SH-SY5Y (cell line): Measurements from ENCODE around the gene TBC1D12.
A peak's percentile ranks its signal among the peaks of the same experiment; 100 is the strongest.

Source experiments
- GATA2 ChIP-seq: IDR thresholded peaks from 2 replicates; pipeline ENCODE4 v1.6.1; 2011; ENCODE audit warnings: mild to moderate bottlenecking, low read depth, low read length
- GATA3 ChIP-seq: IDR thresholded peaks from 2 replicates; pipeline ENCODE4 v1.6.1; 2011; ENCODE audit warnings: low read depth, mild to moderate bottlenecking, low read length, moderate library complexity

Gene TBC1D12

DNA sequence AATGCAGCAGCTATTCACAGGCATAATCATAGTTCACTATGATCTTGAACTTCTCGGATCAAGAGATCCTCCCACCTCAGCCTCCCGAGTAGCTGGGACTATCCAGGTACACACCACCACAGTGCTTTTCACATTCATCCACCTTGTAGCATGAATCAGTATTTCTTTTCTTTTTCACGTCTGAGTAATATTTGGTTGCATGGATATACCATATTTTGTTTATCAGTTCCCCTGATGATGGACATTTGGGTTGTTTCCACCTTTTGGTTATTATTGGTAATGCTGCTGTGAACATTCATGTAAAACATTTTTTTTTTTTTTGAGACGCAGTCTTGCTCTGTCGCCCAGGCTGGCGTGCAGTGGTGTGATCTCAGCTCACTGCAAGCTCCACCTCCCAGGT lies 3.6 kb upstream of the TBC1D12 start:
- TF ChIP-seq GATA2 = no peak
- no peak for TF ChIP-seq GATA3

DNA sequence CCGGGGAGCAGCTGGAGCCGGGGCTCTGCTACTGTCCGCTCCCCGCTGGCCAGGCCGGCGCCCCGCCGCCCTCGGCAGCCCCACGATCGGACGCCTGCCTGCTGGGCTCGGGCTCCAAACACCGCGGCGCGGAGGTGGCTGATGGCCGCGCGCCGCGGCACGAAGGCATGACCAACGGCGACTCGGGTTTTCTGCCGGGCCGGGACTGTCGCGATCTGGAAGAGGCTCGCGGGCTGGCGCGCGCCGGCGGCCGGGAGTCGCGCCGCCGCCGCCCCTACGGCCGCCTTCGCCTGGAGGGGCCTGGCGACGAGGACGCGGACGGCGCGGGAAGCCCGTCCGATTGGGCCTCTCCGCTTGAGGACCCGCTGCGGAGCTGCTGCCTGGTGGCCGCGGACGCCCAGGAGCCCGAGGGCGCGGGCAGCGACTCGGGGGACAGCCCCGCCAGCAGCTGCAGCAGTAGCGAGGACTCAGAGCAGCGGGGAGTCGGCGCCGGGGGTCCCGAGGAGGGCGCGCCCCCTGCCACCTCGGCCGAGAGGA lies 570 bp downstream of the TBC1D12 start:
- TF ChIP-seq GATA2 (no peak), GATA3 (no peak)

DNA sequence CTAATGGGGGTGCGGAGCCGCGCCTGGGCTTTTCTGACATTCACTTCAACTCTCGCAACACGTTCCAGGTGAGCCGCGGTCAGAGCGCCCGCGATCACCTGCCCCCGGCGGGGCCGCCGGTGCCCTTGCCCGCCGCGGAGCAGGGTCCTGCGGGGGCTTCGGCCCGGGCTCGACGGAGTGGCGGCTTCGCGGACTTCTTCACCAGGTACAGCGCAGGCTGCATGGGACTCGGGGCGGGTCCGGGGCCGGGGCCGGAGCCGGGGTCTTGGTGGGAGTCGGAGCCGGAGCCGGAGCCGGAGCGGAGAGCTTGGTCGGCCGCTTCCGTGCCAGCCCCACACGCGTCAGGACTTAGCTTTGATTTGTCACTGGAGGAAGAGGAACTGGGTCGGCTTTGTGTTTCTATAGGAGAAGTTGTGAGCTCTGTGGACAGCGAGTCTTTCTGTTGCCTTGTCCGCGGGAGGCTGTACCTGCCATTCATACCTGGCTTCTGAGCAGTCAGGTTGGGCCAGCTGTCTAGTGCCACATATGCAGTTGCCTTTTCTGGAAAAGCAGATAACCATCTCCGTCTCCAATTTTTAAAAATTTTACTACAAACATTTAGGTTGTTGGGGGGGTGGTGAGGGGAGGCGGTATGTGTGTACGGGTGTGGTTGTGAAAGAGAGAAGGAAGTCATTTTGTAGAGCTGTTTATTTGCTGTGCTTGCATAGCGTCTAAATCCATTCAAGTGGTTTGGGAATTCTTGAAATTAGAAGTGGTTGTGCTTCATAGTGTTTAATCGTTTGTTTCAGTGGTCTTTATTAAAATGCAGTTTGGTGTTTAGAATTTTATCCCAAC lies 1.3 kb downstream of the TBC1D12 start:
- TF ChIP-seq GATA3 (no peak), GATA2 (peak; percentile 65)

DNA sequence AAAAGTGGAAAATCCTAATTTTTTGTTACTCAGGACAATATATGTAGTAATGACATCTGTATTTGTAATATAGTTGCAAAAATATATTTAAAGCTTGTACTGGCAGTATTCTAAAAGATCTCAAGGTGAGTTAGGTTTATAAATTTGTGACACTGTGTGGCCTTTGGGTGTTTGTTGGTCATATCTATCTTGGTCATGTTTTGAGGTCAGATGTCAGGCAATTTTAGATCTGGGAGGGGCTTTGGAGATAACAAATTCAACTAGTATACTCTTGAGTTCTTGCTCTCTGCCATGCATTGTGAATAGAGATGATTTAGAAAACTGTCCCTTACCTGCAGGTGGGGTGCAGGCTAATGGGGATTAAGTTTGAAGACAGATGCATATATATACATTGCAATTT lies 3.1 kb downstream of the TBC1D12 start:
- no peak for TF ChIP-seq GATA2
- TF ChIP-seq GATA3 = no peak

DNA sequence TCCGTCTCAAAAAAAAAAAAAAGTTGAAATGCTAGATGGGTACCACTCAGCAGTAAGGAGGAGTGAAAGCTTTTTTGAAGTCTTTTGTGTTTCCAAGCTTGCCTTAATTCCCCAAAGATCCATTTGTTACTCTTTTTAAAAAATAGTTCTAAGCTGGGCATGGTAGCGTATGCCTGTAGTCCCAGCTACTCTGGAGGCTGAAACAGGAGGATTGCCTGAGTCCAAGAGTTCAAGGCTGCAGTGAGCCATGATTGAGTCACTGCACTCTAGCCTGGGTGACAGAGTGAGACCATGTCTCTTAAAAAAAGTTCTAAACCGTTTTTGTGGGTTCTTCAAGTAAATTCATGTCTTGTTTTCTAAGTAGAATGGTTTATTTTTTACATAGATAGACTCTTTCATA lies 5.3 kb downstream of the TBC1D12 start:
- TF ChIP-seq GATA2 (no peak), GATA3 (no peak)

DNA sequence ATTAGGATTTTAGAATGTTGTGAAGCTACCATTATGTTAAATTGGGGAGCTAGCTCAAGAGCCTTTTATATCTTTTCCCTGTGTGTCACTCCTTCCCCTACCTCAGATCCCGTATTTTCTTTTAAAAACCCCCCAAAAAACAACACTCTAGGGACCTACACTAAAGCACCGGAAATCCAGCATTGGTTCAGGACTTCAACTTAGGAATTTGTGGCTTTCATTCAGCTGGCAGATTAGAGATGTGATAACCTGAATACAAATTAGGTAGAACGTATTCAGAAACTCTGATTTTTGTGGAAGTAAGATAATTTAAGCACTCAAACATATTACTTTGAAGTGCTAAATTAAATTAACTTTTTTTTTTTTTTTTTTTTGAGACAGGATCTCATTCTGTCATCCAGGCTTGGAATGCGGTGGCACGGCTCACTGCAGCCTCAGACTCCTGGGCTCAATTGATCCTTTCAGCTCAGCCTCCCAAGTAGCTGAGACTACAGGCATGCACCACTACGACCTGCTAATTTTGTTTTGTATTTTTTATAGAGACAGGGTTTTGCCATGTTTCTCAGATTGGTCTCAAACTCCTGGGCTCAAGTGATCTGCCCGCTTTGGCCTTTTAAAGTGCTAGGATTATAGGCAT lies 6.8 kb downstream of the TBC1D12 start:
- TF ChIP-seq GATA3 = no peak
- no peak; the same call in 1 of the 2 replicates for TF ChIP-seq GATA2

DNA sequence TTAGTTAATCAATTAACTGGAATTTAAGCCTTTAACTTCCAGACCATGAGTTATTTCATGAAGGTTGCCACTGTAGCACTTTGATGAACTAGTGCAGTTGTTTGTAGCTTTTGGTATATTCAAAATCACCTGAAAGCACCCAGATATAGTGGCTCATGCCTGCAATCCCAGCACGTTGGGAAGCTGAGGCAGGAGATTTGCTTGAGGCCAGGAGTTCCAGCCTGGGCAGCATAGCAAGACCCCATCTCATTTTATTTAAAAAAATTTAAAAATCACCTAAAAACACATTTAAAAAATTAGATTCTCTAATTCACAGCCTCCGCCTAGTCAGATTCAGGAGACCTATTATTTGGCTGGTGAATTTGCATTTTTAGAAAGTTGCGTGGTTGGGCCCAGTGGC lies 9.0 kb downstream of the TBC1D12 start:
- TF ChIP-seq GATA3 (no peak), GATA2 (no peak)

DNA sequence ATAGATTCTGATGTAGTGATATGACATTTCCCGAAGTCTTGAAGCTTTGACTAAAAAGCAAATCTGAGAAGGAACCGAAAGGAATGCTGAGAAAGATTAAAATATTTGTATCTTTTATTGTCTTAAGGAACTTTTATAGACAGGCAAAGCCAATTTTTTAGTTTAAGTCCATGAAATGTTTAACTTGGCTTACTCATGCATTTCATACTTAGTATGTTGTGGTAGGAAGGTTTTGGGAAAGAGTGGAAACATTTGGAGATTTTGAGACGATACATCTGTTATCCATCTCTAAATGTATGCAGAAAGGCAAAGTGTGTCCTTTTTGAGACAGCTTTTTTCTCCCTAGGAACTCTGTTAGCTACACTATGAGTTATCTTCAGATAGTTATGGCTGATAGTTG lies 10.1 kb downstream of the TBC1D12 start:
- TF ChIP-seq GATA2 (no peak), GATA3 (no peak)

DNA sequence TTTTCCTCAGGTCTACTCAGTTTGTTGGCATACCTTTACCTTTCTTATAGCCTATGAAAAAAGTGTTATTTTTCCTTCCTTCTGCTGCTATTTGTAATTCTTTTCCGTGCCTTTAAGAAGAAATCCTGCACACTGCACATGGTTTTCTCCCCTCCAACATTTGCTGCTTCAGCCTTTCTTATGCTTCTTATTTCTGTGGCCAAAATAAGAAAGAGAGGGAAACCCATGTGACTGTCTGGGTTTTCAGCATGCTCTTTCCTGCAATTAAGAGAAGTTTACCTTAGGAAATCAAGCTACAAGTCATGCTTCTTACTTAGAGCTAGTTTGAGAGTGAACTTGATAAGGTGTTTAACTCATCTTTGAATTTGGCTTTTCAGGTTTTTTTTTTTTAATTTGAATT lies 11.0 kb downstream of the TBC1D12 start:
- TF ChIP-seq GATA2 (no peak), GATA3 (no peak)

DNA sequence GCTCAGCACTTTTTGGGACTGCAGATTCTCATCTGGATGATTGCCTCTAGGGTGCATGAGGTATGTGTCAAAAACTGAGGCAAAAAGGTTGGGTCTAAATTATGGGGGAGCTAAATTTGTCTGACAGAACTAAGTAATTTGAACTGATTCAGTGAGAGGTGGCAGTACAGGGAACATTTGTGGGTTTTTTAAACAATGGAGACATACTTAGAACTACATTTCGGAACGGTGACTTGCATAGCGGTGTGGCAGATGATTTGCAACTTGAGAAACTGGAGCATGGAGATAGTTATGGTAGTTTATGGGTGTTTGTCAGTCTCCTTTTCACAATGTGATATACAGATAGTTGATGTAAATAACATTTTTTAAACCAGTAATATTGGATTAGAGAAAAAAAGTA lies 14.6 kb downstream of the TBC1D12 start:
- TF ChIP-seq GATA3 (no peak), GATA2 (no peak)

DNA sequence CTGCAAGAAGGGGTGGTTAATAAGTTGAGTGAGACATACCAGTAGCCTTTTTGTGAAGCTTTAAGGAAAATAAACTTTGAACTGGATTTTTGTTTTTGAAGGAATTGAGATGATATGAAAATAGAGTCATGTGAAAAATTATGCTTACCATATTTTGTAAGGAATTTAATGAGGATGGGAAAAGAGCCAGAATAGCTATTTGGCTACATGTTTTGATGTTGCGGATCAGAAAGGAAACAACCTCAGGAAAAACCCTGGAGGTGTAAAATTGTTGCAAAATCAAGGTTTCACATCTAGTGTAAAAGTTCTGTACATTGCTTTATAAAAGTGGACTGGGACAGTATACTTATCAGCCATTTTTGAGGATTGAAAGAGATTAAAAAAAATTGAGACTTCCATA lies 15.0 kb downstream of the TBC1D12 start:
- no peak for TF ChIP-seq GATA2

DNA sequence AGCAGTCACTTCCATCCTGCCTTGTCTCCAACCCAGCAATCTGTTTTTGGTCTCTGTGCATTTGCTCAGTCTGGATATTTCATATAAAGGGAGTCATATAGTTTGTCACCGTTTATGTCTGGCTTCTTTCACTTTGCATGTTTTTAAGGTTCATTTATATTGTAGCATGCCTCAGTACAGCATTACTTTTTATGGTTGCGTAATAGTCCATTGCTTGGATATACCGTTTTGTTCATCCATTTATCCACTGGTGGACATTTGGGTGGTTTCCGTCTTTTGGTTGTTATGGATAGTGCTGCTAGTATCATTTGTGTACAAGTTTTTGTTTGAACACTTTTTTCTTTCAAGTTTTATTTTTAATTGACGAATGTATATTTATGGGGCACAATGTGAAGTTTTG lies 18.2 kb downstream of the TBC1D12 start:
- TF ChIP-seq GATA2 (no peak), GATA3 (no peak)

DNA sequence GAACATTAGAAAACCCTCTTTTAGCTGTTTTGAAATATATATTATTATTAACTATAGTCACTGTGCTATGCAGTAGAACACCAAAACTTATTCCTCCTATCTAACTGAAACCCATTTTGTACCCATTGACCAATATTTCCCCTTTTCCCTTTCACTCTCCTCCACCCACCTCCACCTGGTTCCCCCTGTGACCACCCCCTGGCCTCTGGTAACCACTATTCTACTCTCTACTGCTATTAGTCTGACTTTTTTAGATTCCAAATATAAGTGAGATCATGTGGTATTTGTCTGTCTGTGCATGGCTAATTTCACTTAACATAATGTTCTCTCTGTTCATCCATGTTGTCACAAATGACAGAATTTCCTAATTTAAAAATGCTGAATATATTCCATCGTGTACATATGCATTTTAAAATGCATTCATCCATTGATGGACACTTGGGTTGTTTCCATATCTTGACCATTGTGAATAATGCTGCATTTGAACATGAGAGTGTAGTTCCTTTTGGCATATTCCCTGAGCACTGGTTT lies 18.7 kb downstream of the TBC1D12 start:
- TF ChIP-seq GATA3 (no peak), GATA2 (no peak)

DNA sequence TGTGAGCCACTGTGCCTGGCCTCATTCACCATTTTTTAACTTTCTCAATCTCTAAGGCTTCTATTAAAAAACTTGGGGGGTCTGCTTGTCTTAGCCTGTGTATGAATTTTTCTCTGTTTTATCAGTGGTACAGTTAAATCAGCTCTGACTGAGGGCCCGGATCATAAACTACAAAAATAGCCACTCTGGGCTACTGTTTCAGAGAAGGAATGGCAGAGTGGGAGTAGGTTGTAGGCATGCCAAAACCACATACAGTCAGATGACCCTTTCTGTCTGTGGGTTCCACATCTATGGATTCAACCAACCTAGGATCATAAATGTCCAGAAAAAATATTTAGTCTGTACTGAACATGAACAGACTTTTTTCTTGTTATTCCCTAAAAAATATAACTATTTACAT lies 21.3 kb downstream of the TBC1D12 start:
- TF ChIP-seq GATA2 (no peak), GATA3 (no peak)
